ENCODE results near the gene IL2RA.
A peak's percentile ranks its signal among the peaks of the same experiment; 100 is the strongest.

IL2RA gene

DNA sequence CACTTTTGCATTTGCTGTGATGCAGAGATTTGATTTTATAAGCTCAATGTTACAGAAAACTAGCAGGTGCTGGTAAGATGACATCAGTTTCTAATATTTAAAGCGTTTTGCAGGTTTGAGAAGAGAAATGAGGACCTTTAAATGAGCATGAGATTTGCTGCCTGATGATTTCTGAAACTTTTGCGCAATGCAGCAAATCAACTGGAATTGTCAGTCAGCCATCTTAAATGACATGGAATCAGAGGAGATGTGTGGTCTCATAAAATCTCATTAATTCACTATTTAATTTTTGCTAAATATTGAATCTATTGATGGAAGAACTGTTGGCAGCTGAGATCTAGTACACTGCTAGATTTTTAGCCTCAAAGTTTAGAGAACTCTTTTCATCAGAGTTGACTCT lies 30.6 kb upstream of the IL2RA start (continued):
- TF ChIP-seq ZNF70 (CRISPR knock-in tag; IDR thresholded peaks at IDR 0.05) (no peak), ARNTL (CRISPR knock-in tag; IDR thresholded peaks at IDR 0.05; ENCODE audit: borderline replicate concordance, low read depth) (no peak), ZFP30 (CRISPR knock-in tag; IDR thresholded peaks at IDR 0.05) (no peak), CSDC2 (CRISPR knock-in tag; IDR thresholded peaks at IDR 0.05) (no peak)

DNA sequence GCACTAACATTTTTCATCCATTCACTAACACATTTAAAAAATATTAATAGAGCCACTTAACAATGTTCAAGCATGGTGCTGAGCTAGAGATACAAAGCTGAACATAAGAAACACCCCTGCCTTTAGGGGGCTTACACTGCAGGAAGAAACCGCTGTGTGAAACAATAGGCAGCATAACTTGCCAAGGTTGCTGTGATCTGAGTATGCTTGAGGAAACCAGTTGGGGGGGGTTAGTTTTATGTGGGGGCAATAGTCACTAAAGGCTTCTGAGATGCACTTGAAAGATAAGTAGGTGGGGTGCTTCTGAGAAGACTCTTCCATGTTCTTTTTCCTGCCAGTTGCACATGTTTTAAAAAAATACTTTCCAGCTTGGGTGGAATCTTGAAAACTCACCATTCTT lies 29.5 kb upstream of the IL2RA start:
- TF ChIP-seq, protein P1, sequence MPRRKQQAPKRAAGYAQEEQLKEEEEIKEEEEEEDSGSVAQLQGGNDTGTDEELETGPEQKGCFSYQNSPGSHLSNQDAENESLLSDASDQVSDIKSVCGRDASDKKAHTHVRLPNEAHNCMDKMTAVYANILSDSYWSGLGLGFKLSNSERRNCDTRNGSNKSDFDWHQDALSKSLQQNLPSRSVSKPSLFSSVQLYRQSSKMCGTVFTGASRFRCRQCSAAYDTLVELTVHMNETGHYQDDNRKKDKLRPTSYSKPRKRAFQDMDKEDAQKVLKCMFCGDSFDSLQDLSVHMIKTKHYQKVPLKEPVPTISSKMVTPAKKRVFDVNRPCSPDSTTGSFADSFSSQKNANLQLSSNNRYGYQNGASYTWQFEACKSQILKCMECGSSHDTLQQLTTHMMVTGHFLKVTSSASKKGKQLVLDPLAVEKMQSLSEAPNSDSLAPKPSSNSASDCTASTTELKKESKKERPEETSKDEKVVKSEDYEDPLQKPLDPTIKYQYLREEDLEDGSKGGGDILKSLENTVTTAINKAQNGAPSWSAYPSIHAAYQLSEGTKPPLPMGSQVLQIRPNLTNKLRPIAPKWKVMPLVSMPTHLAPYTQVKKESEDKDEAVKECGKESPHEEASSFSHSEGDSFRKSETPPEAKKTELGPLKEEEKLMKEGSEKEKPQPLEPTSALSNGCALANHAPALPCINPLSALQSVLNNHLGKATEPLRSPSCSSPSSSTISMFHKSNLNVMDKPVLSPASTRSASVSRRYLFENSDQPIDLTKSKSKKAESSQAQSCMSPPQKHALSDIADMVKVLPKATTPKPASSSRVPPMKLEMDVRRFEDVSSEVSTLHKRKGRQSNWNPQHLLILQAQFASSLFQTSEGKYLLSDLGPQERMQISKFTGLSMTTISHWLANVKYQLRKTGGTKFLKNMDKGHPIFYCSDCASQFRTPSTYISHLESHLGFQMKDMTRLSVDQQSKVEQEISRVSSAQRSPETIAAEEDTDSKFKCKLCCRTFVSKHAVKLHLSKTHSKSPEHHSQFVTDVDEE (CRISPR knock-in tag; IDR thresholded peaks at IDR 0.05): no peak
- TF ChIP-seq TOX (CRISPR knock-in tag; IDR thresholded peaks at IDR 0.05; ENCODE audit: borderline replicate concordance): no peak
- TF ChIP-seq, protein P2, sequence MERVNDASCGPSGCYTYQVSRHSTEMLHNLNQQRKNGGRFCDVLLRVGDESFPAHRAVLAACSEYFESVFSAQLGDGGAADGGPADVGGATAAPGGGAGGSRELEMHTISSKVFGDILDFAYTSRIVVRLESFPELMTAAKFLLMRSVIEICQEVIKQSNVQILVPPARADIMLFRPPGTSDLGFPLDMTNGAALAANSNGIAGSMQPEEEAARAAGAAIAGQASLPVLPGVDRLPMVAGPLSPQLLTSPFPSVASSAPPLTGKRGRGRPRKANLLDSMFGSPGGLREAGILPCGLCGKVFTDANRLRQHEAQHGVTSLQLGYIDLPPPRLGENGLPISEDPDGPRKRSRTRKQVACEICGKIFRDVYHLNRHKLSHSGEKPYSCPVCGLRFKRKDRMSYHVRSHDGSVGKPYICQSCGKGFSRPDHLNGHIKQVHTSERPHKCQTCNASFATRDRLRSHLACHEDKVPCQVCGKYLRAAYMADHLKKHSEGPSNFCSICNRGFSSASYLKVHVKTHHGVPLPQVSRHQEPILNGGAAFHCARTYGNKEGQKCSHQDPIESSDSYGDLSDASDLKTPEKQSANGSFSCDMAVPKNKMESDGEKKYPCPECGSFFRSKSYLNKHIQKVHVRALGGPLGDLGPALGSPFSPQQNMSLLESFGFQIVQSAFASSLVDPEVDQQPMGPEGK (CRISPR knock-in tag; IDR thresholded peaks at IDR 0.05; ENCODE audit: borderline replicate concordance): no peak
- TF ChIP-seq ZFP30 (CRISPR knock-in tag; IDR thresholded peaks at IDR 0.05): no peak
- no peak for TF ChIP-seq ZNF565 (CRISPR knock-in tag; conservative IDR thresholded peaks at IDR 0.05; ENCODE audit: low read depth)
- TF ChIP-seq, protein P3, sequence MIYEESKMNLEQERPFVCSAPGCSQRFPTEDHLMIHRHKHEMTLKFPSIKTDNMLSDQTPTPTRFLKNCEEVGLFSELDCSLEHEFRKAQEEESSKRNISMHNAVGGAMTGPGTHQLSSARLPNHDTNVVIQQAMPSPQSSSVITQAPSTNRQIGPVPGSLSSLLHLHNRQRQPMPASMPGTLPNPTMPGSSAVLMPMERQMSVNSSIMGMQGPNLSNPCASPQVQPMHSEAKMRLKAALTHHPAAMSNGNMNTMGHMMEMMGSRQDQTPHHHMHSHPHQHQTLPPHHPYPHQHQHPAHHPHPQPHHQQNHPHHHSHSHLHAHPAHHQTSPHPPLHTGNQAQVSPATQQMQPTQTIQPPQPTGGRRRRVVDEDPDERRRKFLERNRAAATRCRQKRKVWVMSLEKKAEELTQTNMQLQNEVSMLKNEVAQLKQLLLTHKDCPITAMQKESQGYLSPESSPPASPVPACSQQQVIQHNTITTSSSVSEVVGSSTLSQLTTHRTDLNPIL (CRISPR knock-in tag; IDR thresholded peaks at IDR 0.05; ENCODE audit: low read depth): no peak
- no peak for TF ChIP-seq ISL1 (CRISPR knock-in tag; IDR thresholded peaks at IDR 0.05)
- no peak for TF ChIP-seq BACH2 (CRISPR knock-in tag; IDR thresholded peaks at IDR 0.05; ENCODE audit: borderline replicate concordance)
- no peak for TF ChIP-seq RARB (CRISPR knock-in tag; IDR thresholded peaks at IDR 0.05)
- TF ChIP-seq TCF4 (CRISPR knock-in tag; IDR thresholded peaks at IDR 0.05; ENCODE audit: borderline replicate concordance): no peak
- no peak for ATAC-seq

DNA sequence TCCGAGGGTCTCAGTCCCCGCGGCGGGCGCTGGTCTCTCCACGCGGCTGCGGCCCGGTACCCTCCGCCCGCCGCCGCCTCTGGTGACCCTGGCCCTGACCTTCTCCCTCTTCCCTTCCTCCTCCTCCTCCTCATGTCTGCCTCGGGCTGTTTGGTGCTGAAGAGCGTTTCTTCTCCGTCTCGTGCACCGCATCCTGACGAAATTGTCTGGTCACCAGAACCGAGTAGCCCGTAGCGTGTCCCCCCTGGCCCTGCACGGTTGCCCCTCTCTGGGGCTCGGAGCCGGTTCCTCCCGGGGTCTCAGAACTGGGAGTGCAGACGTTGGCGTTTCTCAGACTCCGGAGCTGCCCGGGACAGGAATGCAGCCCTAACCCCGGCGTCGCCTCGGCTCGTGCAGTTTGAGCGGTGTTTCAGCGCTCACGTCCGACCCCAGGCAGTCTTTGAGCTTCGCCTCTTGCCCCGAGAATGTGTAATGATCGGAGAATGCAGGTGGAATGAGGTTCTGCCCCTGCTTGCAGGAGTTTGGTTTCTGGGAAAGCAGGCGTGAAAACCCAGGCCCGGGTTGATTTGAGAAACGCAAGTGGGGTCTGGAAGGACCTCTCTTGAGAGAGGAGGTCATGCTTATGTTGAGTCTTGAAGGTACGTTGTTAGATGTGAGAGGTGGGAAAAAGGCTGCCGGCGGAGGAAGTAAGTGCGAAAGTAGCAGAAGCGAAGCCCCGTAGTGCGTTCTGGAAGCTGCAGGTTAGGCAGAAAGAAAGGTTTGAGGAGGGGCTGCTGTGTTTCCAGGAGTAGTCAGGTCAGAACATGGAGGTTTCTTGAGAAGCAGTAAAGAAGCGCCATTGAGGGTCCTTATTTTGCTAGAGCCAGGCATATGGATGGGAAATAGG lies 27.4 kb upstream of the IL2RA start:
- TF ChIP-seq ZNF565 (CRISPR knock-in tag; conservative IDR thresholded peaks at IDR 0.05; ENCODE audit: low read depth): no peak
- TF ChIP-seq ISL1 (CRISPR knock-in tag; IDR thresholded peaks at IDR 0.05): no peak
- TF ChIP-seq, protein P2 (CRISPR knock-in tag; IDR thresholded peaks at IDR 0.05; ENCODE audit: borderline replicate concordance): no peak
- TF ChIP-seq, protein P1 (CRISPR knock-in tag; IDR thresholded peaks at IDR 0.05): no peak
- no peak for TF ChIP-seq ESRRG (CRISPR knock-in tag; IDR thresholded peaks at IDR 0.05)
- TF ChIP-seq, protein P4, sequence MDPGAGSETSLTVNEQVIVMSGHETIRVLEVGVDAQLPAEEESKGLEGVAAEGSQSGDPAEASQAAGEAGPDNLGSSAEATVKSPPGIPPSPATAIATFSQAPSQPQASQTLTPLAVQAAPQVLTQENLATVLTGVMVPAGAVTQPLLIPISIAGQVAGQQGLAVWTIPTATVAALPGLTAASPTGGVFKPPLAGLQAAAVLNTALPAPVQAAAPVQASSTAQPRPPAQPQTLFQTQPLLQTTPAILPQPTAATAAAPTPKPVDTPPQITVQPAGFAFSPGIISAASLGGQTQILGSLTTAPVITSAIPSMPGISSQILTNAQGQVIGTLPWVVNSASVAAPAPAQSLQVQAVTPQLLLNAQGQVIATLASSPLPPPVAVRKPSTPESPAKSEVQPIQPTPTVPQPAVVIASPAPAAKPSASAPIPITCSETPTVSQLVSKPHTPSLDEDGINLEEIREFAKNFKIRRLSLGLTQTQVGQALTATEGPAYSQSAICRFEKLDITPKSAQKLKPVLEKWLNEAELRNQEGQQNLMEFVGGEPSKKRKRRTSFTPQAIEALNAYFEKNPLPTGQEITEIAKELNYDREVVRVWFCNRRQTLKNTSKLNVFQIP (CRISPR knock-in tag; IDR thresholded peaks at IDR 0.05; ENCODE audit: borderline replicate concordance, low read depth): no peak
- TF ChIP-seq TCF4 (CRISPR knock-in tag; IDR thresholded peaks at IDR 0.05; ENCODE audit: borderline replicate concordance): no peak
- no peak for TF ChIP-seq ZNF70 (CRISPR knock-in tag; IDR thresholded peaks at IDR 0.05)
- TF ChIP-seq RARB (CRISPR knock-in tag; IDR thresholded peaks at IDR 0.05): no peak
- TF ChIP-seq GLIS3 (CRISPR knock-in tag; IDR thresholded peaks at IDR 0.05): no peak
- TF ChIP-seq ZNF8 (CRISPR knock-in tag; IDR thresholded peaks at IDR 0.05): no peak
- peak; percentile 50 for ATAC-seq

All from SK-N-SH treated with all-trans-retinoic acid at 6 μM for 48 hours (cell line).